ENCODE results near the gene YBX3.

- TF ChIP-seq CTCF (conservative IDR thresholded peaks at IDR 0.05; ENCODE audit: low read depth, low read length) (no peak; the same call in 1 of the 2 replicates), EZH2 (IDR thresholded peaks at IDR 0.05; ENCODE audit: low read length, unreplicated experiment) (no peak)
Measured at GRCh38 chr12:10750385-10750727, 27.2 kb upstream of the YBX3 start.

All from PC-3 (cell line).